HL-60 (cell line): Measurements from ENCODE around the gene ELAVL1.

Experiments
- CTCF ChIP-seq: IDR thresholded peaks from one replicate; pipeline ENCODE4 v1.5.1; 2011; ENCODE audit warnings: low read length, control low read depth, inconsistent platforms; ENCODE audit not compliant: insufficient read depth
- GABPA ChIP-seq: IDR thresholded peaks from 2 replicates; pipeline ENCODE4 v1.6.1; 2012; ENCODE audit warnings: low read depth
- POLR2AphosphoS5 ChIP-seq: IDR thresholded peaks from 2 replicates; pipeline ENCODE4 v1.6.1; 2012; ENCODE audit warnings: low read depth
- REST ChIP-seq: IDR thresholded peaks from 2 replicates; pipeline ENCODE4 v1.6.1; 2012; ENCODE audit warnings: low read depth; ENCODE audit not compliant: insufficient replicate concordance
- SPI1 ChIP-seq: IDR thresholded peaks from 2 replicates; pipeline ENCODE4 v1.6.1; 2012; ENCODE audit warnings: low read depth, mild to moderate bottlenecking, borderline replicate concordance

DNA sequence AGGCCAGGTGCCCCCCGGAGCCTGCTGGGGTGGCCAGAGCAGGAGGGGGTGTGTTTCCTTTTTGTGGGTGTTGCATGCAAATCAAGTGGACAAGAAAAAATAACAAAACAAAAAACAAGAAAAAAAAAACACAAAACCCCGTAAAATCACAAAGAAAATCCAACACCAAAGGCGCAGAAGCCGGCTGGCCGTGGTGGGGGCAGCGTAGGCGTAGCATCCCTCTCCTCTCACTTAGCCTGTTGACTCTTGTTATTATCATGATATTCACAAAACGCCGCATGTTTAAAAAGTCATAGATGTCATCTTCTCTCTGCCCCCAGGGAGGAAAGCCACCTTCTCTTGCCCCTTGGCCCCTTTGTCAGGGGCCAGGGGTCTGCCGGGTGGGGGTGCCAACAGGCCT lies 91.8 kb downstream of the ELAVL1 start:
- TF ChIP-seq POLR2AphosphoS5 (no peak), CTCF (no peak), GABPA (no peak), REST (no peak), SPI1 (no peak)
